Measurements from ENCODE around the gene SULT1C4.
"Not testable (repeated sequence)": the region's sequence is repeated elsewhere in the genome, so short reads cannot be mapped to it uniquely, and the experiment has no call there.

SULT1C4 gene

GRCh38 chr2:108413711-108414095, 35.9 kb downstream of the SULT1C4 start:
- H3K9me3 ChIP-seq (ENCODE audit: low read depth, low read length): no peaks in the 10 kb centered on the region
- H3K36me3 ChIP-seq (ENCODE audit: insufficient read depth, low read length): no peaks in the 10 kb centered on the region
- H3K9ac ChIP-seq (ENCODE audit: insufficient read length): no peak overlapping the region
- H3K4me3 ChIP-seq: no peak overlapping the region
- TF ChIP-seq EZH2 (IDR thresholded peaks at IDR 0.05): no peak
- no peak for TF ChIP-seq FOXP2 (optimal IDR thresholded peaks at IDR 0.05; ENCODE audit: control extremely low read depth, extremely low read length, insufficient read depth)
- TF ChIP-seq POLR2AphosphoS5 (IDR thresholded peaks at IDR 0.05; ENCODE audit: borderline replicate concordance, low read depth, low read length): no peak
- no peak overlapping the region for H3K27ac ChIP-seq
- no peak for DNase-seq (ENCODE audit: low read depth, low spot score)

GRCh38 chr2:108414256-108414876, 36.6 kb downstream of the SULT1C4 start:
- no peak overlapping the region for H3K9ac ChIP-seq (ENCODE audit: insufficient read length)
- TF ChIP-seq POLR2AphosphoS5 (IDR thresholded peaks at IDR 0.05; ENCODE audit: borderline replicate concordance, low read depth, low read length) (no peak), EZH2 (IDR thresholded peaks at IDR 0.05) (no peak), FOXP2 (optimal IDR thresholded peaks at IDR 0.05; ENCODE audit: control extremely low read depth, extremely low read length, insufficient read depth) (no peak)
- H3K4me3 ChIP-seq: no peak overlapping the region
- no peaks in the 10 kb centered on the region for H3K36me3 ChIP-seq (ENCODE audit: insufficient read depth, low read length)
- no peaks in the 10 kb centered on the region for H3K9me3 ChIP-seq (ENCODE audit: low read depth, low read length)
- no peak overlapping the region for H3K27ac ChIP-seq
- DNase-seq (ENCODE audit: low read depth, low spot score): no peak

GRCh38 chr2:108414945-108415344, 37.2 kb downstream of the SULT1C4 start:
- no peaks in the 10 kb centered on the region for H3K36me3 ChIP-seq (ENCODE audit: insufficient read depth, low read length)
- H3K4me3 ChIP-seq: no peak overlapping the region
- no peaks in the 10 kb centered on the region for H3K9me3 ChIP-seq (ENCODE audit: low read depth, low read length)
- no peak for DNase-seq (ENCODE audit: low read depth, low spot score)
- no peak overlapping the region for H3K9ac ChIP-seq (ENCODE audit: insufficient read length)
- H3K27ac ChIP-seq: no peak overlapping the region
- TF ChIP-seq POLR2AphosphoS5 (IDR thresholded peaks at IDR 0.05; ENCODE audit: borderline replicate concordance, low read depth, low read length): no peak
- no peak for TF ChIP-seq FOXP2 (optimal IDR thresholded peaks at IDR 0.05; ENCODE audit: control extremely low read depth, extremely low read length, insufficient read depth)
- no peak for TF ChIP-seq EZH2 (IDR thresholded peaks at IDR 0.05)

GRCh38 chr2:108417254-108417653, 39.5 kb downstream of the SULT1C4 start:
- Histone ChIP-seq H3K27ac (no peak overlapping the region), H3K4me3 (no peak overlapping the region), H3K9me3 (ENCODE audit: low read depth, low read length) (no peaks in the 10 kb centered on the region), H3K9ac (ENCODE audit: insufficient read length) (no peak overlapping the region), H3K36me3 (ENCODE audit: insufficient read depth, low read length) (no peaks in the 10 kb centered on the region)
- no peak for DNase-seq (ENCODE audit: low read depth, low spot score)
- TF ChIP-seq POLR2AphosphoS5 (IDR thresholded peaks at IDR 0.05; ENCODE audit: borderline replicate concordance, low read depth, low read length): no peak
- no peak for TF ChIP-seq FOXP2 (optimal IDR thresholded peaks at IDR 0.05; ENCODE audit: control extremely low read depth, extremely low read length, insufficient read depth)
- no peak for TF ChIP-seq EZH2 (IDR thresholded peaks at IDR 0.05)

GRCh38 chr2:108418416-108418815, 40.7 kb downstream of the SULT1C4 start:
- DNase-seq (ENCODE audit: low read depth, low spot score): no peak
- TF ChIP-seq FOXP2 (optimal IDR thresholded peaks at IDR 0.05; ENCODE audit: control extremely low read depth, extremely low read length, insufficient read depth) (no peak), POLR2AphosphoS5 (IDR thresholded peaks at IDR 0.05; ENCODE audit: borderline replicate concordance, low read depth, low read length) (no peak), EZH2 (IDR thresholded peaks at IDR 0.05) (no peak)
- no peaks in the 10 kb centered on the region for H3K9me3 ChIP-seq (ENCODE audit: low read depth, low read length)
- H3K4me3 ChIP-seq: no peak overlapping the region
- H3K27ac ChIP-seq: no peak overlapping the region
- no peak overlapping the region for H3K9ac ChIP-seq (ENCODE audit: insufficient read length)
- H3K36me3 ChIP-seq (ENCODE audit: insufficient read depth, low read length): no peaks in the 10 kb centered on the region

- Histone ChIP-seq H3K27ac (no peak overlapping the region), H3K36me3 (ENCODE audit: insufficient read depth, low read length) (no peaks in the 10 kb centered on the region), H3K9ac (ENCODE audit: insufficient read length) (no peak overlapping the region), H3K4me3 (no peak overlapping the region), H3K9me3 (ENCODE audit: low read depth, low read length) (no peaks in the 10 kb centered on the region)
- DNase-seq (ENCODE audit: low read depth, low spot score): no peak
- TF ChIP-seq POLR2AphosphoS5 (IDR thresholded peaks at IDR 0.05; ENCODE audit: borderline replicate concordance, low read depth, low read length) (no peak), FOXP2 (optimal IDR thresholded peaks at IDR 0.05; ENCODE audit: control extremely low read depth, extremely low read length, insufficient read depth) (no peak), EZH2 (IDR thresholded peaks at IDR 0.05) (no peak)
Observed at GRCh38 chr2:108423067-108423466, 45.3 kb downstream of the SULT1C4 start.

GRCh38 chr2:108423502-108424251, 45.9 kb downstream of the SULT1C4 start:
- Histone ChIP-seq H3K4me3 (no peak overlapping the region), H3K9ac (ENCODE audit: insufficient read length) (no peak overlapping the region), H3K27ac (no peak overlapping the region), H3K36me3 (ENCODE audit: insufficient read depth, low read length) (no peaks in the 10 kb centered on the region), H3K9me3 (ENCODE audit: low read depth, low read length) (no peaks in the 10 kb centered on the region)
- TF ChIP-seq FOXP2 (optimal IDR thresholded peaks at IDR 0.05; ENCODE audit: control extremely low read depth, extremely low read length, insufficient read depth) (no peak), POLR2AphosphoS5 (IDR thresholded peaks at IDR 0.05; ENCODE audit: borderline replicate concordance, low read depth, low read length) (no peak), EZH2 (IDR thresholded peaks at IDR 0.05) (no peak)
- no peak for DNase-seq (ENCODE audit: low read depth, low spot score)

- H3K9me3 ChIP-seq (ENCODE audit: low read depth, low read length): no peaks in the 10 kb centered on the region
- no peak for DNase-seq (ENCODE audit: low read depth, low spot score)
- no peak for TF ChIP-seq EZH2 (IDR thresholded peaks at IDR 0.05)
- H3K27ac ChIP-seq: no peak overlapping the region
- no peak overlapping the region for H3K4me3 ChIP-seq
- H3K9ac ChIP-seq (ENCODE audit: insufficient read length): no peak overlapping the region
- H3K36me3 ChIP-seq (ENCODE audit: insufficient read depth, low read length): no peaks in the 10 kb centered on the region
Observed at GRCh38 chr2:108428286-108429009, 50.7 kb downstream of the SULT1C4 start.

GRCh38 chr2:108435578-108435977, 57.8 kb downstream of the SULT1C4 start:
- not testable (repeated sequence) for DNase-seq (ENCODE audit: low read depth, low spot score); H3K4me3 ChIP-seq; H3K27ac ChIP-seq; H3K9me3 ChIP-seq (ENCODE audit: low read depth, low read length); H3K36me3 ChIP-seq (ENCODE audit: insufficient read depth, low read length); H3K9ac ChIP-seq (ENCODE audit: insufficient read length)

Measured in SK-N-MC (cell line).